GM12878 (cell line): ENCODE results near the gene MATN1. TPM values are rescaled to one million over a fixed set of nuclear protein-coding genes. Genes with fewer than 3 reads are reported as not detected.
A peak's percentile ranks its signal among the peaks of the same experiment; 100 is the strongest.

Experiments used
- ATF7 ChIP-seq: fragments of 450-650 bp; IDR thresholded peaks from 2 replicates; pipeline ENCODE4 v1.6.1; 2016; ENCODE audit warnings: low read depth, mild to moderate bottlenecking
- BCLAF1 ChIP-seq: fragments of 450-650 bp; IDR thresholded peaks from 2 replicates; pipeline ENCODE4 v1.6.1; 2017; ENCODE audit warnings: antibody characterized with exemption, mild to moderate bottlenecking, moderate library complexity
- CTCF ChIP-seq, 3 experiments: IDR thresholded peaks in 2 of 3; conservative IDR thresholded peaks in 1 of 3; 2 replicates each; pipeline ENCODE4 v1.5.1; 2011; ENCODE audit warnings: low read depth in 3 of 3, low read length in 3 of 3, mild to moderate bottlenecking in 3 of 3, control low read depth in 2 of 3, moderate library complexity in 2 of 3, inconsistent platforms in 1 of 3, mixed read lengths in 1 of 3; ENCODE audit not compliant: control insufficient read depth in 2 of 3, insufficient read depth in 1 of 3; ENCODE audit errors: extremely low read depth in 1 of 3
- JUND ChIP-seq: IDR thresholded peaks from 2 replicates; pipeline ENCODE4 v1.6.1; 2012; ENCODE audit warnings: low read depth, mild to moderate bottlenecking, low read length, improper control_type of control experiment, moderate library complexity
- KLF5 ChIP-seq: fragments of 450-650 bp; IDR thresholded peaks from 2 replicates; pipeline ENCODE4 v1.6.1; 2014; ENCODE audit warnings: mild to moderate bottlenecking; ENCODE audit not compliant: partially characterized antibody
- NBN ChIP-seq: fragments of 450-650 bp; IDR thresholded peaks from 2 replicates; pipeline ENCODE4 v1.6.1; 2016
- POLR2AphosphoS5 ChIP-seq: IDR thresholded peaks from 2 replicates; pipeline ENCODE4 v1.6.1; 2011; ENCODE audit warnings: mild to moderate bottlenecking, low read length, inconsistent platforms
- ZBED1 ChIP-seq: IDR thresholded peaks from 2 replicates; pipeline ENCODE4 v1.6.1; 2016; ENCODE audit warnings: borderline replicate concordance
- polyA plus RNA-seq, 11 experiments: library from polyadenylated mRNA; depleted of rRNA in 4 of 11; unstranded in 6 of 11; stranded (reverse) in 5 of 11; fragments of >200 nt; fragmentation: Nextera tagmentation in 4 of 11; fragmentation: Illumina TruSeq in 1 of 11; extraction: Ambion mirVana in 4 of 11; extraction: Trizol in 1 of 11; gene quantifications; 1 replicate in 1 of 11; 2 replicates in 10 of 11; pipeline versions ENCODE4 v1.2.1 to v1.2.3, GENCODE V29; 2011 to 2016; ENCODE audit warnings: inconsistent platforms in 2 of 11, missing spikeins in 2 of 11, low read depth in 1 of 11
- total RNA-seq, 4 experiments: library from RNA; depleted of rRNA in 3 of 4; stranded (reverse); fragments of >200 nt in 3 of 4; fragmentation: Illumina TruSeq in 1 of 4; extraction: Trizol in 1 of 4; gene quantifications; 2 replicates each; pipeline versions ENCODE4 v1.2.1 to v1.2.3, GENCODE V29; 2013 to 2021

Gene MATN1
- total and polyA plus RNA-seq, 10 of the 15 experiments (the other 5 are each of a cell fraction or from before 2014, with no cell fraction given): 0.04 to 0.50 (median 0.10) TPM; not detected in 1

- TF ChIP-seq BCLAF1: 0 out of 2 replicates have a peak, but pooled peaks have one; percentile 62
- TF ChIP-seq ATF7: peak; percentile 86
- TF ChIP-seq NBN: peak; percentile 16; the same call in 1 of the 2 replicates
- TF ChIP-seq CTCF (IDR thresholded peaks at IDR 0.05 in 2 of 3, conservative IDR thresholded peaks at IDR 0.05 in 1 of 3; ENCODE audit: control insufficient read depth in 2 of 3, extremely low read depth in 1 of 3, insufficient read depth in 1 of 3, low read depth in 3 of 3, low read length in 3 of 3): peak in 1 of 3 experiments; percentile 11; a peak in 1 of 6 replicates
- TF ChIP-seq KLF5: peak; percentile 72
- peak; percentile 72 for TF ChIP-seq POLR2AphosphoS5
- no peak for TF ChIP-seq ZBED1
- 0 out of 2 replicates have a peak, but pooled peaks have one; percentile 6 for TF ChIP-seq JUND
- TF ChIP-seq, all 136 proteins: peak for 12
These were observed 28.7 kb upstream of the MATN1 start (continued) for GRCh38 chr1:30751830-30752650.
